ENCODE measurements around the gene PLEKHO2.

PLEKHO2 gene

DNA sequence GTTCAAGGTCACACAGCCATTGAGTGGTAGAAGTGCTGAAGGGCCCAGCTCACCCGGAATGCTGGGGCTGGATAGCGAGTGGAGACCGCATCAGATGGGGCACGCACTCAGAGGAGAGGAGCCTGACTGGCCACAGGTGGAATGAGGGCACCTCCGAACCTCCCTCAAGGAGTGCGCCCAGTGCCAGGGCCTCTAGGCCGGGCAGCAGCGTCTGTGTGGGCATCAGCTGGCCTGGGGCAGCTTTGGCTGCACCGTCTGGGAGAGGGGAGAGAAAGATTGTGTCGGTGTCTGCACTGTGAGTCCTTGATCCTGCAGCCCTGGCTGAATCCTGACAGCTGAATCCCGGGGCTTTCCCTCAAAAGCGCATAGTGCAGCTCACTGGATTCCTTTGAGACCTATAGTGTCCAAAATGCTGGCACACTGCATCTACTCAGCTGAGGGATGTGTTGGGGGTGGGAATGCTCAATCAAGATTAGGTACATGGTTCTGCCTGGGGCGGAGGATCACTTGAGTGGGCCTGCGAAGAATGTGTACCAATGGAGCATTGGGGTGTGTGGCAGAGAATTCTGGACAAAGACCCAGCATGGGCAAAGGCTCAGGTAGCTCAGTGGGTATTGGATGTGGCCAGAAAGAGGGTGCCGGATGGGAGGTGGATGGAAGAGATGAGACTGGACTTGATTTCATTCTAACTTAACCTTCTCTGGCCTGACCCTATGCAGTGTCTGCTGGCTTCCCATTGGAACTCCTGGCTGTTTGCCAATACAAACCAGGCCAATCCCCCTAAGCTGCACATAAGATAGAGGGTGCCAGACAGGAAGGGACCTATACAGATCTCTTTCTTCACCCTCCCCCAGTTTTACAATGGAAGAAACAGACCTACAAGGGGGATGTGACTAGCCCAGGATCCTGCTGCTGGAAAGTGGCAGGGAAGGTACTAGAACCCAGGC lies 70.9 kb downstream of the PLEKHO2 start:
- H3K4me3 ChIP-seq (replicated peaks; ENCODE audit: insufficient read depth, low read length), result no peak overlapping the region

DNA sequence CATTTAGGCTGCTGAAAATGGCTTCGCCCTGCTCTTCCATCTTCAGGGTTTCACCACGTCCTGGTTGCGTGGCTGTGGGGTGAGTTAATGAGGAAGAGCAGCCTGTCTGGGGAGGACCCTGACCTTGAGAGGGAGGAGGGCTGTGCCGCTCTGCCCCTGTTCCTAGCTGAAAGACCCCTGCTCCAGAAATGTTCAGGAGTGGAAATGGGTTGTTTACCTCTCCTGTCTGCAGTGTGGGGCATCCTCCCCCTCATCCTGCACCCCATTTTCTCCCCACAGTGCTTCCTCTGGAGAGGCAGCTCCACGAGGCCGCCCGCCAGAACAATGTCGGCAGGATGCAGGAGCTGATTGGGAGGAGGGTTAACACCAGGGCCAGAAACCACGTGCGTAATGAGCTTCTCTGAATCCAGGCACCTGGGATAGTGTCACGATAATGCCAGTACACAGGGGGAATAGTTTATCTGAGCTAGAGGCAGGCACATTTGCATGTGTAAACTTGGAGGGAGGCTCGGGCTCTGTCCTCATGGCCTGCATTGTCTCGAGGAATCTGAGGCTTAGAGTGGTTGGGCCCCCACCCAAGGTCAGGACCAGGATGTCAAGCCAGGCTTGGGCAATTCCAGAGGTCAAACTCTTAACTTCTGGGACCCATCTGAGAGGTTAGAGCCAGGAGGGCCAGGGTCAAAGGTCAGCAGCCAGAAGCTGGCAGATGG lies 74.0 kb downstream of the PLEKHO2 start:
- DNase-seq (ENCODE audit: low read depth in 1 of 2, low spot score in 1 of 2), result no peak
- Histone ChIP-seq H3K4me3 (replicated peaks; ENCODE audit: insufficient read depth, low read length) (no peak overlapping the region), H3K27me3 (ENCODE audit: insufficient read depth, poor library complexity, severe bottlenecking) (peaks cover 8% of the 10 kb centered on the region), H3K27ac (replicated peaks) (no peak overlapping the region)
- TF ChIP-seq SPI1 (IDR thresholded peaks at IDR 0.05; ENCODE audit: borderline replicate concordance, low read depth), result no peak

More for the DNA sequence above, 70.9 kb downstream of the PLEKHO2 start:
- TF ChIP-seq, protein P1, sequence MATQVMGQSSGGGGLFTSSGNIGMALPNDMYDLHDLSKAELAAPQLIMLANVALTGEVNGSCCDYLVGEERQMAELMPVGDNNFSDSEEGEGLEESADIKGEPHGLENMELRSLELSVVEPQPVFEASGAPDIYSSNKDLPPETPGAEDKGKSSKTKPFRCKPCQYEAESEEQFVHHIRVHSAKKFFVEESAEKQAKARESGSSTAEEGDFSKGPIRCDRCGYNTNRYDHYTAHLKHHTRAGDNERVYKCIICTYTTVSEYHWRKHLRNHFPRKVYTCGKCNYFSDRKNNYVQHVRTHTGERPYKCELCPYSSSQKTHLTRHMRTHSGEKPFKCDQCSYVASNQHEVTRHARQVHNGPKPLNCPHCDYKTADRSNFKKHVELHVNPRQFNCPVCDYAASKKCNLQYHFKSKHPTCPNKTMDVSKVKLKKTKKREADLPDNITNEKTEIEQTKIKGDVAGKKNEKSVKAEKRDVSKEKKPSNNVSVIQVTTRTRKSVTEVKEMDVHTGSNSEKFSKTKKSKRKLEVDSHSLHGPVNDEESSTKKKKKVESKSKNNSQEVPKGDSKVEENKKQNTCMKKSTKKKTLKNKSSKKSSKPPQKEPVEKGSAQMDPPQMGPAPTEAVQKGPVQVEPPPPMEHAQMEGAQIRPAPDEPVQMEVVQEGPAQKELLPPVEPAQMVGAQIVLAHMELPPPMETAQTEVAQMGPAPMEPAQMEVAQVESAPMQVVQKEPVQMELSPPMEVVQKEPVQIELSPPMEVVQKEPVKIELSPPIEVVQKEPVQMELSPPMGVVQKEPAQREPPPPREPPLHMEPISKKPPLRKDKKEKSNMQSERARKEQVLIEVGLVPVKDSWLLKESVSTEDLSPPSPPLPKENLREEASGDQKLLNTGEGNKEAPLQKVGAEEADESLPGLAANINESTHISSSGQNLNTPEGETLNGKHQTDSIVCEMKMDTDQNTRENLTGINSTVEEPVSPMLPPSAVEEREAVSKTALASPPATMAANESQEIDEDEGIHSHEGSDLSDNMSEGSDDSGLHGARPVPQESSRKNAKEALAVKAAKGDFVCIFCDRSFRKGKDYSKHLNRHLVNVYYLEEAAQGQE (IDR thresholded peaks at IDR 0.05; ENCODE audit: insufficient replicate concordance, low read depth), result no peak
- no peak for TF ChIP-seq GABPA (IDR thresholded peaks at IDR 0.05; ENCODE audit: low read depth)
- no peak for TF ChIP-seq POLR2AphosphoS5 (IDR thresholded peaks at IDR 0.05; ENCODE audit: low read depth)
- no peak for TF ChIP-seq SPI1 (IDR thresholded peaks at IDR 0.05; ENCODE audit: borderline replicate concordance, low read depth)
- TF ChIP-seq, protein P2, sequence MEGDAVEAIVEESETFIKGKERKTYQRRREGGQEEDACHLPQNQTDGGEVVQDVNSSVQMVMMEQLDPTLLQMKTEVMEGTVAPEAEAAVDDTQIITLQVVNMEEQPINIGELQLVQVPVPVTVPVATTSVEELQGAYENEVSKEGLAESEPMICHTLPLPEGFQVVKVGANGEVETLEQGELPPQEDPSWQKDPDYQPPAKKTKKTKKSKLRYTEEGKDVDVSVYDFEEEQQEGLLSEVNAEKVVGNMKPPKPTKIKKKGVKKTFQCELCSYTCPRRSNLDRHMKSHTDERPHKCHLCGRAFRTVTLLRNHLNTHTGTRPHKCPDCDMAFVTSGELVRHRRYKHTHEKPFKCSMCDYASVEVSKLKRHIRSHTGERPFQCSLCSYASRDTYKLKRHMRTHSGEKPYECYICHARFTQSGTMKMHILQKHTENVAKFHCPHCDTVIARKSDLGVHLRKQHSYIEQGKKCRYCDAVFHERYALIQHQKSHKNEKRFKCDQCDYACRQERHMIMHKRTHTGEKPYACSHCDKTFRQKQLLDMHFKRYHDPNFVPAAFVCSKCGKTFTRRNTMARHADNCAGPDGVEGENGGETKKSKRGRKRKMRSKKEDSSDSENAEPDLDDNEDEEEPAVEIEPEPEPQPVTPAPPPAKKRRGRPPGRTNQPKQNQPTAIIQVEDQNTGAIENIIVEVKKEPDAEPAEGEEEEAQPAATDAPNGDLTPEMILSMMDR (IDR thresholded peaks at IDR 0.05; ENCODE audit: insufficient read depth, low read length), result no peak
- Histone ChIP-seq H3K27ac (replicated peaks) (no peak overlapping the region), H3K27me3 (ENCODE audit: insufficient read depth, poor library complexity, severe bottlenecking) (peaks cover 10% of the 10 kb centered on the region)
- DNase-seq (ENCODE audit: low read depth in 1 of 2, low spot score in 1 of 2), result no peak

DNA sequence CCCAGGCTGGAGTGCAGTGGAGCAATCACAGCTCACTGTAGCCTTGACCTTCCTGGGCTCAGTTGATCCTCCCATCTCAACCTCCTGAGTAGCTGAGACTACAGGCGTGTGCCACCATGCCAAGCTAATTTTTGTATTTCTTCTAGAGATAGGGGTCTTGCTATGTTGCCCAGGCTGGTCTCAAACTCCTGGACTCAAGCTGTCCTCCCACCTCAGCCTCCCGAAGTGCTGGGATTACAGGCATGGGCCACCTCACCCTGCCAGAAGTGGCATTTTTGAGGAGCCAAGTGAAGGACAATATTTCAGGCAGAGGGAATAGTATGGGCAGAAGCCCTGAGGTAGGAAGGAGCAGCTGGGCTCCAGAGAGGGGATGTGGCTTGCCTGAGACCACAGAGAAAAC lies 74.7 kb downstream of the PLEKHO2 start:
- TF ChIP-seq, protein P2 (IDR thresholded peaks at IDR 0.05; ENCODE audit: insufficient read depth, low read length), result no peak
- no peak for TF ChIP-seq SPI1 (IDR thresholded peaks at IDR 0.05; ENCODE audit: borderline replicate concordance, low read depth)

DNA sequence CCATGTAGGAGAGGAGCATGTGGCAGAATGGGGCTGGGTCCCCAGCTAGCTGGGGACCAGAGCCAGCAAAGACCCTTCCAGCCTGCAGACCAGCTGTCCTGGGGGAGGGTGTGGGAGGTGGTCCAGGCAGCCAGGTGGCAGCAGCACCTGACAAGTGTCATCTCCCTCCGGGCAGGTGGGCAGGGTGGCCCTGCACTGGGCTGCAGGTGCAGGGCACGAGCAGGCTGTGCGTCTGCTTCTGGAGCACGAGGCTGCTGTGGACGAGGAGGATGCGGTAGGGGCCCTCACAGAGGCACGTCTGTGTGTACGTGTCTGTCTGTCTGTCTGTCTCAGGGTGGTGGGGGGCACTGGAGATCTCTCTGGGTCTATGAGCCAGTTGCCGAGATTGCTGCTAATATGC lies 75.5 kb downstream of the PLEKHO2 start:
- no peak for DNase-seq (ENCODE audit: low read depth in 1 of 2, low spot score in 1 of 2)
- H3K4me3 ChIP-seq (replicated peaks; ENCODE audit: insufficient read depth, low read length), result no peak overlapping the region
- TF ChIP-seq, protein P1 (IDR thresholded peaks at IDR 0.05; ENCODE audit: insufficient replicate concordance, low read depth), result no peak
- TF ChIP-seq, protein P2 (IDR thresholded peaks at IDR 0.05; ENCODE audit: insufficient read depth, low read length), result no peak
- TF ChIP-seq POLR2AphosphoS5 (IDR thresholded peaks at IDR 0.05; ENCODE audit: low read depth) (no peak), GABPA (IDR thresholded peaks at IDR 0.05; ENCODE audit: low read depth) (no peak), SPI1 (IDR thresholded peaks at IDR 0.05; ENCODE audit: borderline replicate concordance, low read depth) (no peak)
- H3K27me3 ChIP-seq (ENCODE audit: insufficient read depth, poor library complexity, severe bottlenecking), result no peaks in the 10 kb centered on the region
- no peak overlapping the region for H3K27ac ChIP-seq (replicated peaks)

More for the DNA sequence above, 74.7 kb downstream of the PLEKHO2 start:
- Histone ChIP-seq H3K27ac (replicated peaks) (no peak overlapping the region), H3K27me3 (ENCODE audit: insufficient read depth, poor library complexity, severe bottlenecking) (peaks cover 2% of the 10 kb centered on the region), H3K4me3 (replicated peaks; ENCODE audit: insufficient read depth, low read length) (no peak overlapping the region)
- no peak for DNase-seq (ENCODE audit: low read depth in 1 of 2, low spot score in 1 of 2)
